HUES48 (cell line): ENCODE results near the gene ZNF33B.
"Not testable (repeated sequence)": the region's sequence is repeated elsewhere in the genome, so short reads cannot be mapped to it uniquely, and the experiment has no call there.

Experiments used
- H3K27ac ChIP-seq: one replicate; pipeline ENCODE4 v1.7.0; 2013; ENCODE audit warnings: low read depth, low read length, inconsistent platforms
- H3K27me3 ChIP-seq: 2 replicates; pipeline ENCODE4 v1.6.1; 2013; ENCODE audit warnings: mild to moderate bottlenecking, low read length; ENCODE audit not compliant: control insufficient read depth, insufficient read depth
- H3K36me3 ChIP-seq: 2 replicates; pipeline ENCODE4 v1.6.1; 2013; ENCODE audit warnings: low read length; ENCODE audit not compliant: control insufficient read depth, insufficient read depth
- H3K4me1 ChIP-seq: 2 replicates; pipeline ENCODE4 v1.6.1; 2013; ENCODE audit warnings: mild to moderate bottlenecking, low read length; ENCODE audit not compliant: control insufficient read depth, insufficient read depth
- H3K4me3 ChIP-seq: 2 replicates; pipeline ENCODE4 v1.5.1; 2013; ENCODE audit warnings: mild to moderate bottlenecking, low read depth, low read length
- H3K9ac ChIP-seq: 2 replicates; pipeline ENCODE4 v1.6.1; 2013; ENCODE audit warnings: mild to moderate bottlenecking, low read depth, low read length, moderate library complexity
- H3K9me3 ChIP-seq: 2 replicates; pipeline ENCODE4 v1.6.1; 2013; ENCODE audit warnings: low read length; ENCODE audit not compliant: control insufficient read depth, insufficient read depth

Gene ZNF33B

DNA sequence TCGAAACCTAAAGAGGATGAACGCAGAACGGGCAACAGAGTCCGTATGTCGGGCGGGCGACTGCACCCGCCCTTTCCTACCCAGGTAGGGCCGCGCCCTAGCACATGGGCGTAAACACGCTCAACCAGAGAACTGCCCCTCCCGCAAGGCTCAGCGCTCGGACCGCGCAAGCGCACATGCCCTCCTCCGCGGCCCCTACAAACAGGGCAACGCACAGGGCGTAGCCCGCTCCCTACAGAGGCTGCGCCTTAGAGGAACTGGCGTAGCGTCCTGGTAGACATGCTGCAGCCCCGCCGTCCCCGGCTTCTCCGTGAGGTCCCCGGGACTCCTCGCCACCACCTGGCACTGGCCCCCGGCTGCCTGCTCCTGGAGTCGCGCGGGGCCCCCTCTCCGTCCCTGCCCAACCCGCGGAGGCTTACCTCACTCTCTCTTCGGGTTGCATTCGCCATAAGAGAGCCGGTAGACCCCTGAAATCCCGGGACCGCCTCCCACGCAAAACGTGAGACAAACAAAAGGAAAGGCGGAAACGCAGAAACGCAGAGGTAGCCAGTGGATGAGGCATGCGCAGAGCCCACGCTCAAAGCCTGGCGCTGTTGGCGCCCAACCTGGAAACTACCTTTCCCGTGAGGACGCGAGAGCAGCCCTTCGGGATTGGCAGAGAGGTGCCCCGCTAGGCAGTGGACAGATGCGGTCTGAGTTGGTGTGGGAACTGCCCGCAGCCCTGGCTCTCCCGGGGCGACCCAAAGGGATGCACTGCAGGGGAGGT lies at the start of gene ZNF33B:
Gene ZNF33B, minus strand, starts transcription at position 516 of the 766 bp plus-strand sequence. CDS start 1,642 bp downstream, outside the sequence.
- Histone ChIP-seq H3K27me3 (no peaks in the 10 kb centered on the region), H3K4me1 (no peaks in the 10 kb centered on the region), H3K9ac (peak within 1 kb of the TSS; percentile 95), H3K4me3 (peak within 1 kb of the TSS; percentile 89), H3K36me3 (peaks cover 14% of the 10 kb centered on the region), H3K9me3 (no peaks in the 10 kb centered on the region), H3K27ac (peak within 1 kb of the TSS; percentile 99)

DNA sequence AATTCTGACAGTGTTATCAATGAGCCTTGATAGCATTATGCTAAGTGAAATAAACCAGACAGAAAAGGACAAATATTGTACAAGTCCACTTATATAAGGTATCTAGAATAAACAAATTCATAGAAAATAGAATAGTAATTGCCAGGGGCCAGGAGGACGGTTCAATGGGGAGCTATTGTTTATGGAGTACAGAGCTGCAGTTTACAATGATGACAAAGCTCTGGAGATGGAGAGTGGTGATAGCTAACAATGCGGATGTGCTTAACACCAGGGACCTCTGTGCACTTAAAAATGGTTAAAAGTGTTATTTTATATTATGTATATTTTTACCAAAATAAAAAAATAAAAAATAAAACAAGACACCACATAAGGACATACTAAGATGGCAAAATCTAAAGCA lies 46.1 kb upstream of the ZNF33B start:
- H3K36me3 ChIP-seq = no peaks in the 10 kb centered on the region
- no peaks in the 10 kb centered on the region for H3K27me3 ChIP-seq
- no peak overlapping the region for H3K27ac ChIP-seq
- no peaks in the 10 kb centered on the region for H3K4me1 ChIP-seq
- no peak overlapping the region for H3K9ac ChIP-seq
- no peak overlapping the region for H3K4me3 ChIP-seq
- peaks cover 88% of the 10 kb centered on the region for H3K9me3 ChIP-seq

DNA sequence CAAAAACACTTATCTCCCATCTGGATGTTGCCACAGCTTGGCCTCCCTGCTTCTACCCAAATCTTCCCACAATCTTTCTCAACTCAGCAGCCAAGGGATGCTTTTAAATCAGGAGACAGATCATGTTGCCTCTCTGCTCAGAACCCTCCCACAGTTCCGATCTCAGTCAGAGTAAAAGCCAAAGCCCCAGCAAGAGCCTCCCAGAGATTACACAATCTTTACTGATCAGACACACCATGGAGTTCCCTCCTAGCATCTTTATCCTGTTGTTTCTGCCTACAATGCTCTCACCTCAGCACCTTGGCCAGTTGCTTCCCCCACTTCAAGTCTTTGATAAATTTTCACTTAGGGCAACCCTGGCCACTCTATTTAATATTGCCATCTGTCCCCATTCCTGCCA lies 41.9 kb upstream of the ZNF33B start:
- Histone ChIP-seq H3K9me3 (peaks cover 81% of the 10 kb centered on the region), H3K27me3 (no peaks in the 10 kb centered on the region), H3K36me3 (no peaks in the 10 kb centered on the region), H3K4me3 (no peak overlapping the region), H3K4me1 (no peaks in the 10 kb centered on the region), H3K27ac (no peak overlapping the region), H3K9ac (no peak overlapping the region)

DNA sequence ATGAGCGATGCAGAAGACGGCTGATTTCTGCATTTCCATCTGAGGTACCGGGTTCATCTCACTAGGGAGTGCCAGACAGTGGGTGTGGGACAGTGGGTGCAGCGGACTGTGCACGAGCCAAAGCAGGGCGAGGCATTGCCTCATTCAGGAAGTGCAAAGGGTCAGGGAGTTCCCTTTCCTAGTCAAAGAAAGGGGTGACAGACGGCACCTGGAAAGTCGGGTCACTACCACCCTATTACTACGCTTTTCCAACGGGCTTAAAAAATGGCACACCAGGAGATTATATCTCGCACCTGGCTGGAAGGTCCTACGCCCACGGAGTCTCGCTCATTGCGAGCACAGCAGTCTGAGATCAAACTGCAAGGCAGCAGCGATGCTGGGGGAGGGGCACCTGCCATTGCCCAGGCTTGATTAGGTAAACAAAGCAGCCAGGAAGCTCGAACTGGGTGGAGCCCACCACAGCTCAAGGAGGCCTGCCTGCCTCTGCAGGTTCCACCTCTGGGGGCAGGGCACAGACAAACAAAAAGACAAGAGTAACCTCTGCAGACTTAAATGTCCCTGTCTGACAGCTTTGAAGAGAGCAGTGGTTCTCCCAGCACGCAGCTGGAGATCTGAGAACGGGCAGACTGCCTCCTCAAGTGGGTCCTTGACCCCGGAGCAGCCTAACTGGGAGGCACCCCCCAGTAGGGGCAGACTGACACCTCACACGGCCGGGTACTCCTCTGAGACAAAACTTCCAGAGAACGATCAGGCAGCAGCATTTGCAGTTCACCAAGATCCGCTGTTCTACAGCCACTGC lies 27.0 kb upstream of the ZNF33B start:
- H3K9me3 ChIP-seq = peaks cover 38% of the 10 kb centered on the region
- H3K36me3 ChIP-seq, H3K9ac ChIP-seq, H3K27me3 ChIP-seq, H3K4me3 ChIP-seq, H3K27ac ChIP-seq, H3K4me1 ChIP-seq: not testable (repeated sequence)

DNA sequence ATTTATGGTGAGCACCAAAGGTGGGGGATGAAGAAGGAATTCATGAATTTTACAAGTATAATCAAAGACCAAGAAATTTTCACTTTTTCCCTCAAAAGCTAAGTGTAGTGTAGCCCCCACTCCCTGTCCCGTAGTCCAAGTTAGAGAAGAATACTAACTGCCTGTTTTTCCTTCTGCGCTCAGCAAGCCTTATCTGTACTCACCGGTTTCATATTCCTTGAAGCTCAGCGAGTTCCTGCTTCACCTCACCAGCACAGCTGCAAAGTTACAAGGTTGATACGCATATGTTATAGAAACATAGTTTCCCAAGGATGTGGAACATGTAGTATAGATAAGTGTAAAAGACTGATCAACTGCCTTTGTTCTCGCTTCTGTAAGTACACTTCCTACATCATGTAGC lies 16.0 kb upstream of the ZNF33B start:
- H3K9me3 ChIP-seq = peaks cover 82% of the 10 kb centered on the region
- H3K4me1 ChIP-seq = no peaks in the 10 kb centered on the region
- H3K9ac ChIP-seq = no peak overlapping the region
- no peak overlapping the region for H3K4me3 ChIP-seq
- H3K27ac ChIP-seq = no peak overlapping the region
- H3K36me3 ChIP-seq = no peaks in the 10 kb centered on the region
- no peaks in the 10 kb centered on the region for H3K27me3 ChIP-seq

DNA sequence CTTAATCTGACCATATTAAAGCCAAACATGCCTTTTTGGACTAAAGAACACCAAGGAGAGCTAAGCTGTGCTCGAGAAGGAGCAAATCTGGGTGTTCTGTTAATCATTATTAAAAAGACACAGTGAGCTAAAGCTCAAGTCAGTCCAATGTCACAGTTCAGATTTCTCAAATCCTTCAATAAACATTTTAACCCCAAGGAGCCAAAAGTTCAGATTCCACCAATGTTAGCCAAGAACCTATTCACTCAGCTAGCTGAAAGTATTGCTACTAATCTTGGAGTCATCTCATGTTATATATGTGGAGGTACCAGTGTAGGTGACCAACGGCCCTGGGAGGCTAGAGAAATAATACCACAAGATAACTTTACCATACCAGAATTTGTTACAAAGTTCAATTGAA lies 14.5 kb upstream of the ZNF33B start:
- Histone ChIP-seq H3K27me3 (no peaks in the 10 kb centered on the region), H3K9me3 (peaks cover 83% of the 10 kb centered on the region), H3K4me1 (no peaks in the 10 kb centered on the region), H3K27ac (no peak overlapping the region), H3K36me3 (no peaks in the 10 kb centered on the region), H3K4me3 (no peak overlapping the region), H3K9ac (no peak overlapping the region)

DNA sequence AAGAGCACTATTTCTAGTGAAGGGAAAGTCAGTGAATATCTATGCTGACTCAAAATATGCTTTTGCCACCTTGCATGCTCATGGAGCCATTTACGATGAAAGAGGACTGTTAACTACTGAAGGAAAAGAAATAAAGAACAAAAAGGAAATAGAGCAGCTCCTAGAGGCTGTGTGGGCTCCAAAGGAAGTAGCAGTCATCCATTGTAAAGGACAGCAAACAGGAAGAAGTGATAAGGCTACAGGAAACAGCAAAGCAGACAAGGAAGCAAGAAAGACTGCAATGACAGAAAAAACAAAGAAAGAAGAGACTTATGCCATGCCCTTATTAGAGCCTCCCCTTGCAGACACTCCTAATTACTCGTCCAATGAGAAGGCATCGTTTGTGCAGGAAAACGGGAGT lies 12.0 kb upstream of the ZNF33B start:
- H3K4me3 ChIP-seq = no peak overlapping the region
- H3K4me1 ChIP-seq = no peaks in the 10 kb centered on the region
- H3K9ac ChIP-seq = no peak overlapping the region
- H3K27ac ChIP-seq = no peak overlapping the region
- H3K36me3 ChIP-seq = no peaks in the 10 kb centered on the region
- no peaks in the 10 kb centered on the region for H3K27me3 ChIP-seq
- H3K9me3 ChIP-seq = peaks cover 84% of the 10 kb centered on the region

DNA sequence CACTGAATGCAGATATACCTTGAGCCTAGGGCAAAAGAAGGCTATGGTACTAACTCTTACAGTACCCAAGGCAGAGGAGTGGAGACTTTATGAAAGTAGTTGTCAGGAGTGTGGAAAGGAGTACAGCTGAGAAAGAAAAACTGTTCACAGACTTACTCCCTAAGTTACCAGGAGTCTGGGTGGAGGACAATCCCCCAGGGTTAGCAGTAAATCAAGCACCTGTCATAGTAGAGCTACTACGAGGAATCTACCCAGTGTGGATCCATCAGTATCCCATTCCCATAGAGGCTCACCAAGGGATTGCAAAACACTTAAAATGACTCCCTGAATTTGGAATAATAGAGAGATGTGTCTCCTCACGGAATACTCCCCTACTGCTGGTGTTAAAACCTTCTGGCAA lies 10.1 kb upstream of the ZNF33B start:
- Histone ChIP-seq H3K36me3 (no peaks in the 10 kb centered on the region), H3K27me3 (no peaks in the 10 kb centered on the region), H3K27ac (no peak overlapping the region), H3K9me3 (peaks cover 70% of the 10 kb centered on the region), H3K9ac (no peak overlapping the region), H3K4me1 (no peaks in the 10 kb centered on the region), H3K4me3 (no peak overlapping the region)

DNA sequence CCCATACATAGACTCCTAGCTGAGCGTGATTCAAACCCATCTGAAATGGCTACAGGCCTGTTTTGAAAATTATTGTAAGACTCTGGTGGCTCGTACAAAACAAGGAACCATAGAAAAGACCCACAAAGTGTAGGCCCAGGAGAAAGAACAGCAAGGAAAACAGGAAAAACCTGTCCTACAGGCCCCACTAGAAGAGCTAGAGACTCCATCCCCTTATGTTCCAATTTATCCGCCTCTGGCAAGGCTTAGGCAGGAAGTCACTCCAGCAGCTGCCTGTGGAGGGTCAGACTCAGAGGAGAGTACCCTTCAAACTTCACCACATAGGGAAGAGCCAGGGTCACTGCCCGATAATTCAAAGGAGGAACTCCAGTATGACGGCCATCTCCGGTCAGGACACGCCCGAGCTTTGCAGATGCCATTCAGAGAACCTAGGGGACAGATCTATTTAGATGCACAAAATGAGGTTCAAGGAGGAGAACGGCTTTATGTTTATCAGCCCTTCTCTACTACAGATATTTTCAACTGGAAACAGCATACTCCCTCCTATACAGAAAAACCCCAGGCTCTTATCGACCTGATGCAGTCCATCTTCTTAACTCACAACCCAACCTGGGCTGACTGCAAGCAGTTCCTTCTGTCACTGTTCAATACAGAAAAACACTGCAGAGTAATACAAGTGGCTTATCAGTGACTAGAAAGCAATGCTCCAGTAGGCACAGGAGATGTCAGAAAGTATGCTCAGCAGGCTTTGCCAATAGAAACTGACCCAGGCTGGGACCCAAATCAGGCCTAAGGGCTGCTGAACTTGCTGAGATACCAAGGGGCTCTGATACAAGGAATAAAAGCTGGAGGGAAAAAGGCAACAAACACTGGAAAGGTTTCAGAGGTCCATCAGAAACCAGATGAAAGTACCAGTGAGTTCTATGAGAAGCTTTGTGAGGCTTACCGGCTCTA lies 8.6 kb upstream of the ZNF33B start:
- no peaks in the 10 kb centered on the region for H3K36me3 ChIP-seq
- no peak overlapping the region for H3K9ac ChIP-seq
- H3K27me3 ChIP-seq = no peaks in the 10 kb centered on the region
- no peak overlapping the region for H3K27ac ChIP-seq
- no peak overlapping the region for H3K4me3 ChIP-seq
- no peaks in the 10 kb centered on the region for H3K4me1 ChIP-seq
- H3K9me3 ChIP-seq = peaks cover 56% of the 10 kb centered on the region

DNA sequence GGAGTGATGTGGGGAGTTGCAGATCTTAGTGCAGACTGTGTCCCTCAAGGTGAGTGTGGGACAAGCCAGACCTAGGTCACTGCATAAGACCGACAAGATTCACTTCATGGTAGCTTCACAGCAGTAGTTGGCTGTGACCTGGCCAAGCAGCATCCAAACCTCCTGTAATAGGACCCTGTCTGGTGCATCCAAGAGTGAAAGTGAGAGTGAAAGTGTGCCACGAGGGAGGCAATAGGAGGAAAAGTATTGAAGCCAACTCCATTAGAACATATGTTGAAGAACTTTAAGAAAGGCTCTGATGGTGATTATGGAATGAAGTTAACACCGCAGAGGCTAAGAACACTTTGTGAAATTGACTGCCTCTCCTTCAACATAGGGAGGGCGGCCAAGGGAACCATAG lies 7.8 kb upstream of the ZNF33B start:
- H3K9me3 ChIP-seq = peaks cover 50% of the 10 kb centered on the region
- H3K36me3 ChIP-seq = no peaks in the 10 kb centered on the region
- H3K4me3 ChIP-seq = no peak overlapping the region
- H3K9ac ChIP-seq = no peak overlapping the region
- no peaks in the 10 kb centered on the region for H3K27me3 ChIP-seq
- no peaks in the 10 kb centered on the region for H3K4me1 ChIP-seq
- H3K27ac ChIP-seq = no peak overlapping the region
